Kidney glomerular epithelial cell (primary cell): ENCODE data around the gene KLHL15.
"Not testable (repeated sequence)": the region's sequence is repeated elsewhere in the genome, so short reads cannot be mapped to it uniquely, and the experiment has no call there.

Experiments
- DNase-seq: peaks from one replicate; lab custom pipeline; 2025; lab: John Stamatoyannopoulos, UW

The KLHL15 gene

GRCh38 chrX:24027086-24027485 lies at the start of gene KLHL15:
KLHL15 (minus strand) TSS chrX:24027186; CDS start chrX:24006693, 20,493 bp downstream.
- no peak for DNase-seq

- DNase-seq, result no peak
These were observed 42.9 kb upstream of the KLHL15 start for GRCh38 chrX:24069877-24070276.

GRCh38 chrX:24063488-24063887 lies 36.5 kb upstream of the KLHL15 start:
- DNase-seq, result no peak

- DNase-seq, result no peak
These were observed 28.0 kb upstream of the KLHL15 start for GRCh38 chrX:24055043-24055356.

GRCh38 chrX:24054182-24055042 lies 27.4 kb upstream of the KLHL15 start, which contains the start of gene EIF2S3:
EIF2S3 (plus strand) TSS chrX:24054956; CDS start chrX:24054969, 13 bp downstream.
- DNase-seq, result peak; percentile 83

- not testable (repeated sequence) for DNase-seq
These were observed 23.7 kb upstream of the KLHL15 start for GRCh38 chrX:24050522-24051318.

GRCh38 chrX:24049643-24050042 lies 22.7 kb upstream of the KLHL15 start:
- not testable (repeated sequence) for DNase-seq

- DNase-seq, result not testable (repeated sequence)
These were observed 19.1 kb upstream of the KLHL15 start for GRCh38 chrX:24046060-24046459.

GRCh38 chrX:24037729-24038128 lies 10.7 kb upstream of the KLHL15 start:
- DNase-seq, result no peak

- DNase-seq, result no peak
These were observed 7.5 kb upstream of the KLHL15 start for GRCh38 chrX:24034485-24034884.

- DNase-seq, result no peak
These were observed 3.6 kb upstream of the KLHL15 start for GRCh38 chrX:24030597-24030996.

- DNase-seq, result no peak
These were observed 999 bp upstream of the KLHL15 start for GRCh38 chrX:24027985-24028384.

- DNase-seq, result no peak
These were observed 554 bp downstream of the KLHL15 start for GRCh38 chrX:24026432-24026831.

GRCh38 chrX:24025741-24026403 lies 1.1 kb downstream of the KLHL15 start:
- DNase-seq, result no peak

GRCh38 chrX:24024819-24025740 lies 1.9 kb downstream of the KLHL15 start:
- DNase-seq, result peak; percentile 49

- no peak for DNase-seq
These were observed 2.9 kb downstream of the KLHL15 start for GRCh38 chrX:24023972-24024669.

GRCh38 chrX:24023544-24023943 lies 3.4 kb downstream of the KLHL15 start:
- no peak for DNase-seq

GRCh38 chrX:24020306-24020876 lies 6.6 kb downstream of the KLHL15 start:
- no peak for DNase-seq

GRCh38 chrX:24019448-24019847 lies 7.5 kb downstream of the KLHL15 start:
- no peak for DNase-seq

GRCh38 chrX:24018809-24019208 lies 8.2 kb downstream of the KLHL15 start:
- DNase-seq, result no peak
